Liver (tissue), 9 donors: ENCODE data around the gene CYP1B1. TPM values are rescaled to one million over a fixed set of nuclear protein-coding genes. Genes with fewer than 3 reads are reported as not detected.

Experiments
- DNase-seq: peaks from one replicate; pipeline ENCODE4 v3.0.0-alpha.2; 2017; ENCODE audit warnings: low spot score
- H3K27ac ChIP-seq, 2 donors: one replicate each; pipeline ENCODE4 v1.7.0; 2013; ENCODE audit warnings: inconsistent platforms in 2 of 2, low read length in 2 of 2, control low read depth in 1 of 2, low read depth in 1 of 2, mild to moderate bottlenecking in 1 of 2
- H3K27me3 ChIP-seq, 4 donors: one replicate each; pipeline versions ENCODE4 v1.6.1 to v1.7.0; 2013; ENCODE audit warnings: low read length in 3 of 4, inconsistent platforms in 1 of 4, mild to moderate bottlenecking in 1 of 4, moderate library complexity in 1 of 4; ENCODE audit not compliant: control insufficient read depth in 4 of 4, insufficient read depth in 4 of 4
- H3K36me3 ChIP-seq, 4 donors: one replicate each; pipeline versions ENCODE4 v1.6.1 to v1.7.0; 2013; ENCODE audit warnings: low read length in 3 of 4, mild to moderate bottlenecking in 3 of 4, low read depth in 1 of 4, moderate library complexity in 1 of 4; ENCODE audit not compliant: control insufficient read depth in 4 of 4, insufficient read depth in 3 of 4
- H3K4me1 ChIP-seq, 4 donors: one replicate each; pipeline versions ENCODE4 v1.6.1 to v1.7.0; 2013; ENCODE audit warnings: low read length in 3 of 4, mild to moderate bottlenecking in 3 of 4, moderate library complexity in 1 of 4; ENCODE audit not compliant: control insufficient read depth in 4 of 4, insufficient read depth in 4 of 4
- H3K4me3 ChIP-seq, 3 donors: one replicate each; pipeline versions ENCODE4 v1.6.1 to v1.7.0; 2013; ENCODE audit warnings: low read length in 3 of 3, control low read depth in 1 of 3, low read depth in 1 of 3, mild to moderate bottlenecking in 1 of 3
- H3K9ac ChIP-seq, 2 donors: one replicate each; pipeline ENCODE4 v1.7.0; 2013; ENCODE audit warnings: low read length in 2 of 2, mild to moderate bottlenecking in 2 of 2, moderate library complexity in 2 of 2, control low read depth in 1 of 2, low read depth in 1 of 2
- H3K9me3 ChIP-seq, 4 donors: one replicate each; pipeline versions ENCODE4 v1.6.1 to v1.7.0; 2013; ENCODE audit warnings: low read length in 3 of 4; ENCODE audit not compliant: control insufficient read depth in 4 of 4
- ATF3 ChIP-seq: IDR thresholded peaks from 2 replicates; pipeline ENCODE4 v1.6.1; 2016; ENCODE audit warnings: antibody characterized with exemption
- CTCF ChIP-seq: fragments of 150-350 bp; IDR thresholded peaks from 2 replicates; pipeline ENCODE4 v1.5.1; 2017; ENCODE audit warnings: improper control_type of control experiment, low read depth, low read length; ENCODE audit not compliant: missing input control
- EGR1 ChIP-seq, 2 donors: IDR thresholded peaks; 2 replicates each; pipeline ENCODE4 v1.6.1; 2016 to 2018; ENCODE audit warnings: antibody characterized with exemption in 2 of 2, low read depth in 2 of 2
- FOXA1 ChIP-seq: IDR thresholded peaks from 2 replicates; pipeline ENCODE4 v1.6.1; 2016; ENCODE audit warnings: antibody characterized with exemption
- GABPA ChIP-seq, 2 donors: IDR thresholded peaks in 1 of 2; conservative IDR thresholded peaks in 1 of 2; 2 replicates each; pipeline ENCODE4 v1.6.1; 2016; ENCODE audit warnings: antibody characterized with exemption in 2 of 2, mild to moderate bottlenecking in 1 of 2, moderate library complexity in 1 of 2
- HNF4A ChIP-seq, 2 donors: conservative IDR thresholded peaks; 2 replicates each; pipeline ENCODE4 v1.6.1; 2016; ENCODE audit warnings: antibody characterized with exemption in 2 of 2, mild to moderate bottlenecking in 2 of 2
- HNF4G ChIP-seq: IDR thresholded peaks from 2 replicates; pipeline ENCODE4 v1.6.1; 2016; ENCODE audit warnings: antibody characterized with exemption
- JUND ChIP-seq, 2 donors: IDR thresholded peaks; 2 replicates each; pipeline ENCODE4 v1.6.1; 2016; ENCODE audit warnings: antibody characterized with exemption in 2 of 2
- MAX ChIP-seq: IDR thresholded peaks from 2 replicates; pipeline ENCODE4 v1.6.1; 2016; ENCODE audit warnings: antibody characterized with exemption
- NR2F2 ChIP-seq: IDR thresholded peaks from 2 replicates; pipeline ENCODE4 v1.6.1; 2016; ENCODE audit warnings: antibody characterized with exemption
- RAD21 ChIP-seq, 2 donors: IDR thresholded peaks; 2 replicates each; pipeline ENCODE4 v1.6.1; 2016; ENCODE audit warnings: antibody characterized with exemption in 2 of 2, mild to moderate bottlenecking in 2 of 2
- REST ChIP-seq: IDR thresholded peaks from 2 replicates; pipeline ENCODE4 v1.6.1; 2016; ENCODE audit warnings: antibody characterized with exemption, mild to moderate bottlenecking
- RXRA ChIP-seq, 2 donors: IDR thresholded peaks; 2 replicates each; pipeline ENCODE4 v1.6.1; 2017 to 2018; ENCODE audit warnings: antibody characterized with exemption in 2 of 2, mild to moderate bottlenecking in 1 of 2
- SP1 ChIP-seq: IDR thresholded peaks from 2 replicates; pipeline ENCODE4 v1.6.1; 2018; ENCODE audit warnings: antibody characterized with exemption, mild to moderate bottlenecking
- TAF1 ChIP-seq: conservative IDR thresholded peaks from 2 replicates; pipeline ENCODE4 v1.6.1; 2016; ENCODE audit warnings: antibody characterized with exemption, mild to moderate bottlenecking
- YY1 ChIP-seq: IDR thresholded peaks from 2 replicates; pipeline ENCODE4 v1.6.1; 2016; ENCODE audit warnings: antibody characterized with exemption, mild to moderate bottlenecking
- WGBS: extraction: QIAGEN DNeasy Blood & Tissue Kit; methylation state at CpG from one replicate; pipeline ENCODE4 v1.1.7; 2013; 5-methylcytosine and 5-hydroxymethylcytosine counted together
- polyA plus RNA-seq, 2 donors: library from polyadenylated mRNA; stranded (reverse) in 1 of 2; unstranded in 1 of 2; fragments of 200-250 nt in 1 of 2; fragments of >200 nt in 1 of 2; fragmentation: Nextera tagmentation in 1 of 2; extraction: Ambion mirVana in 1 of 2; gene quantifications; one replicate each; pipeline versions ENCODE4 v1.2.1 to v1.2.3, GENCODE V29; 2013 to 2015
- total RNA-seq, 2 donors: library from RNA; depleted of rRNA; stranded (reverse); fragments of >200 nt; gene quantifications; one replicate each; pipeline ENCODE4 v1.2.3, GENCODE V29; 2014
- TF ChIP-seq, protein P1 (sequence below): IDR thresholded peaks from 2 replicates; pipeline ENCODE4 v1.6.1; 2016; ENCODE audit warnings: antibody characterized with exemption
- donor health status: healthy.
- donor health status: healthy.
- donor health status: healthy.
- donor health status: healthy.
- donor health status: healthy.

Gene CYP1B1
- total and polyA plus RNA-seq, 4 donors: 0.84 to 6.8 (median 3.2) TPM

GRCh38 chr2:38100328-38100727 lies 24.4 kb upstream of the CYP1B1 start:
- Histone ChIP-seq H3K27ac (no peak overlapping the region), H3K36me3 (no peaks in the 10 kb centered on the region), H3K4me1 (peaks cover 4 to 13% (median 8%) of the 10 kb centered on the region in 4 donors), H3K27me3 (no peaks in the 10 kb centered on the region), H3K4me3 (no peak overlapping the region), H3K9me3 (no peaks in the 10 kb centered on the region), H3K9ac (no peak overlapping the region)
- 84% methylated on average over 3 of the region's 3 CpGs for WGBS
- TF ChIP-seq NR2F2: no peak
- TF ChIP-seq, protein P1, sequence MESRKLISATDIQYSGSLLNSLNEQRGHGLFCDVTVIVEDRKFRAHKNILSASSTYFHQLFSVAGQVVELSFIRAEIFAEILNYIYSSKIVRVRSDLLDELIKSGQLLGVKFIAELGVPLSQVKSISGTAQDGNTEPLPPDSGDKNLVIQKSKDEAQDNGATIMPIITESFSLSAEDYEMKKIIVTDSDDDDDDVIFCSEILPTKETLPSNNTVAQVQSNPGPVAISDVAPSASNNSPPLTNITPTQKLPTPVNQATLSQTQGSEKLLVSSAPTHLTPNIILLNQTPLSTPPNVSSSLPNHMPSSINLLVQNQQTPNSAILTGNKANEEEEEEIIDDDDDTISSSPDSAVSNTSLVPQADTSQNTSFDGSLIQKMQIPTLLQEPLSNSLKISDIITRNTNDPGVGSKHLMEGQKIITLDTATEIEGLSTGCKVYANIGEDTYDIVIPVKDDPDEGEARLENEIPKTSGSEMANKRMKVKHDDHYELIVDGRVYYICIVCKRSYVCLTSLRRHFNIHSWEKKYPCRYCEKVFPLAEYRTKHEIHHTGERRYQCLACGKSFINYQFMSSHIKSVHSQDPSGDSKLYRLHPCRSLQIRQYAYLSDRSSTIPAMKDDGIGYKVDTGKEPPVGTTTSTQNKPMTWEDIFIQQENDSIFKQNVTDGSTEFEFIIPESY: no peak
- no peak for TF ChIP-seq EGR1 (IDR thresholded peaks at IDR 0.05; ENCODE audit: low read depth in 2 of 2)
- TF ChIP-seq FOXA1: no peak
- TF ChIP-seq TAF1: no peak
- TF ChIP-seq RAD21 (IDR thresholded peaks at IDR 0.05): no peak
- no peak for TF ChIP-seq JUND (IDR thresholded peaks at IDR 0.05)
- TF ChIP-seq YY1: no peak
- TF ChIP-seq RXRA (IDR thresholded peaks at IDR 0.05): no peak
- no peak for TF ChIP-seq REST
- no peak for TF ChIP-seq GABPA (IDR thresholded peaks at IDR 0.05 in 1 of 2, conservative IDR thresholded peaks at IDR 0.05 in 1 of 2)
- no peak for TF ChIP-seq ATF3
- TF ChIP-seq HNF4G: no peak
- no peak for TF ChIP-seq HNF4A (conservative IDR thresholded peaks at IDR 0.05)
- TF ChIP-seq MAX: no peak
- no peak for TF ChIP-seq SP1
- TF ChIP-seq CTCF: no peak
- DNase-seq: no peak
